ENCODE results near the gene MON1A.

MON1A gene

DNA sequence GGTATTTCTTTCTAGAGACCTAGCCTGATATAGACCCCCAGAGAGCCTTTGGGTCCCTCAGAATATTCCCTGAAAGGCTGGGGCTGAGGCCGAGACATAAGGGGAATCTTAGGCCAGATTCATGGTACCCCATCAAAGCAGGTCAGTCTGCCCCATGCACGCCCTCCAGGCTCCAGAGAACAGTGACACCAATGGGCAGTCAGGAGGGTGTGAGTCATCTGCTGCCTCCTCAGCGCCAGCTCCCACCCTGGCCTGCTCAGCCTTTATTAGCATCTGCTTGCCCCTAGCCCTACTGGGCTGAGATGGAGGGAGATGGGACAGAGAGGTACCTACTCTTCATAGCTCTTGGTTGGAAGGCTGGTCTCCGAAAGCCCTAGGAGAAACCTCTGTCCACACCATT is 45.6 kb downstream of the MON1A start:
- TF ChIP-seq FOXP2 (optimal IDR thresholded peaks at IDR 0.05; ENCODE audit: borderline replicate concordance, extremely low read depth, extremely low read length, insufficient read depth), result no peak
- no peak for TF ChIP-seq SIN3A (IDR thresholded peaks at IDR 0.05; ENCODE audit: borderline replicate concordance, insufficient read depth, low read length)
- no peak for TF ChIP-seq POLR2AphosphoS5 (IDR thresholded peaks at IDR 0.05; ENCODE audit: low read depth, low read length)
- TF ChIP-seq, protein P1, sequence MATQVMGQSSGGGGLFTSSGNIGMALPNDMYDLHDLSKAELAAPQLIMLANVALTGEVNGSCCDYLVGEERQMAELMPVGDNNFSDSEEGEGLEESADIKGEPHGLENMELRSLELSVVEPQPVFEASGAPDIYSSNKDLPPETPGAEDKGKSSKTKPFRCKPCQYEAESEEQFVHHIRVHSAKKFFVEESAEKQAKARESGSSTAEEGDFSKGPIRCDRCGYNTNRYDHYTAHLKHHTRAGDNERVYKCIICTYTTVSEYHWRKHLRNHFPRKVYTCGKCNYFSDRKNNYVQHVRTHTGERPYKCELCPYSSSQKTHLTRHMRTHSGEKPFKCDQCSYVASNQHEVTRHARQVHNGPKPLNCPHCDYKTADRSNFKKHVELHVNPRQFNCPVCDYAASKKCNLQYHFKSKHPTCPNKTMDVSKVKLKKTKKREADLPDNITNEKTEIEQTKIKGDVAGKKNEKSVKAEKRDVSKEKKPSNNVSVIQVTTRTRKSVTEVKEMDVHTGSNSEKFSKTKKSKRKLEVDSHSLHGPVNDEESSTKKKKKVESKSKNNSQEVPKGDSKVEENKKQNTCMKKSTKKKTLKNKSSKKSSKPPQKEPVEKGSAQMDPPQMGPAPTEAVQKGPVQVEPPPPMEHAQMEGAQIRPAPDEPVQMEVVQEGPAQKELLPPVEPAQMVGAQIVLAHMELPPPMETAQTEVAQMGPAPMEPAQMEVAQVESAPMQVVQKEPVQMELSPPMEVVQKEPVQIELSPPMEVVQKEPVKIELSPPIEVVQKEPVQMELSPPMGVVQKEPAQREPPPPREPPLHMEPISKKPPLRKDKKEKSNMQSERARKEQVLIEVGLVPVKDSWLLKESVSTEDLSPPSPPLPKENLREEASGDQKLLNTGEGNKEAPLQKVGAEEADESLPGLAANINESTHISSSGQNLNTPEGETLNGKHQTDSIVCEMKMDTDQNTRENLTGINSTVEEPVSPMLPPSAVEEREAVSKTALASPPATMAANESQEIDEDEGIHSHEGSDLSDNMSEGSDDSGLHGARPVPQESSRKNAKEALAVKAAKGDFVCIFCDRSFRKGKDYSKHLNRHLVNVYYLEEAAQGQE (IDR thresholded peaks at IDR 0.05; ENCODE audit: insufficient read depth in 1 of 2, low read depth in 2 of 2, low read length in 2 of 2), result no peak
- no peak for TF ChIP-seq TAF1 (IDR thresholded peaks at IDR 0.05; ENCODE audit: borderline replicate concordance, insufficient read depth, low read length)

DNA sequence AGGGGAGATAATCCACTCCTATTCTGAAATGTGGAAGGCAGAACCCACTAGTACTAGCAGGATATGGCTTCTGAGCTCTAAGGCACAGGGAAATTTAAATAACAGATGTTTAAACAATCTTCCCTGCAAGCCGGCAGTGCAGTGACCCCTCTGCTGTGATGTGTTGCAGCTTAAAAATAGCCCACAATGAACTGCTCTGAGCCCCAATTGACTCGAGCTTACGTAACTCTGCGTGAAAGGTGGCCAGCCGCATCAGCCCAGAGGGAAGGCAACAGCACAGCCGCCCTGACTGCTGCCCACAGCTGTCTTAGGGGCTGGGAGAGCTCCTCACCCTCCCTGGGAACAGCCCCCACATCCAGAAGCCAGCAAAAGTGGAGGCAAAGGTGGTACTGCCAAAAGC is 47.4 kb downstream of the MON1A start:
- no peak for TF ChIP-seq POLR2AphosphoS5 (IDR thresholded peaks at IDR 0.05; ENCODE audit: low read depth, low read length)
- no peak for TF ChIP-seq FOXP2 (optimal IDR thresholded peaks at IDR 0.05; ENCODE audit: borderline replicate concordance, extremely low read depth, extremely low read length, insufficient read depth)
- no peak for TF ChIP-seq SIN3A (IDR thresholded peaks at IDR 0.05; ENCODE audit: borderline replicate concordance, insufficient read depth, low read length)
- TF ChIP-seq, protein P1 (IDR thresholded peaks at IDR 0.05; ENCODE audit: insufficient read depth in 1 of 2, low read depth in 2 of 2, low read length in 2 of 2), result no peak
- no peak for TF ChIP-seq TAF1 (IDR thresholded peaks at IDR 0.05; ENCODE audit: borderline replicate concordance, insufficient read depth, low read length)

DNA sequence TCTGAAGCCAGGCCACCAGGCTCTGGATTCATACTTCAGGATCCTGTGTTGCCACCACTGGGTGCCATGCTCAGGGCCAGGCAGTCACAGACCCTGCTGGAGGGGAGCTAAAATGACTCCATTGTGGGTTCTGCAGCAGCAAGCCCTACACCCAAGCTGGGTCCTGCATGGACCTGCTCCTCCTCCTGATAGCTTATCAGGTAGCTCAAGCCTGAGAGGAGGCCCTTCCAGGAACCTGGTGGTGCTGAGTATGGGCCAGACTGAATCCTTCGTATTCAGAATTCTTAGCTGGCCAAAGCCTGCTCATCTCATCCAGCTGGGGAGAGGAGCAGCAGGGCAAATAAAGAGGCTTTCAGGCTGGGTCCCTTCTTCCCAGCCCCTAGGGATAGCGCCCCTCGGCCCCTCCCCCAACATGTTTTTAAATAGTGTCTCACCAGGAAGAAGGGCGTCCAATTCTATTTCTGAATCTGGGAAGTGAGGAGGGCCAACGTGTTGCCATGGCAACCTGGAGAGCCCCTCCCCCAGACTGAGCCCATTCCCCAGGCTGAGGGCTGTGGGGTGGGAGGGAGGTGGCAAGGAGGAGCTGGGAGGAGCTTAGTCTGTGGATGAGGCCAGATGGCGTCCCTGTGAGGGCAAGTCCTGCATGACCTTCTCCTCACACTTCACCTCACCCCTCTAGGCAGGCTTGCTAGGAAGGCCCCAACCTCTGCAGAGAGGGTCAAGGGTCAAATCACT is 48.9 kb downstream of the MON1A start:
- TF ChIP-seq, protein P1 (IDR thresholded peaks at IDR 0.05; ENCODE audit: insufficient read depth in 1 of 2, low read depth in 2 of 2, low read length in 2 of 2), result no peak
- TF ChIP-seq SIN3A (IDR thresholded peaks at IDR 0.05; ENCODE audit: borderline replicate concordance, insufficient read depth, low read length), result no peak
- no peak for TF ChIP-seq POLR2AphosphoS5 (IDR thresholded peaks at IDR 0.05; ENCODE audit: low read depth, low read length)
- no peak for TF ChIP-seq TAF1 (IDR thresholded peaks at IDR 0.05; ENCODE audit: borderline replicate concordance, insufficient read depth, low read length)
- no peak for TF ChIP-seq FOXP2 (optimal IDR thresholded peaks at IDR 0.05; ENCODE audit: borderline replicate concordance, extremely low read depth, extremely low read length, insufficient read depth)

DNA sequence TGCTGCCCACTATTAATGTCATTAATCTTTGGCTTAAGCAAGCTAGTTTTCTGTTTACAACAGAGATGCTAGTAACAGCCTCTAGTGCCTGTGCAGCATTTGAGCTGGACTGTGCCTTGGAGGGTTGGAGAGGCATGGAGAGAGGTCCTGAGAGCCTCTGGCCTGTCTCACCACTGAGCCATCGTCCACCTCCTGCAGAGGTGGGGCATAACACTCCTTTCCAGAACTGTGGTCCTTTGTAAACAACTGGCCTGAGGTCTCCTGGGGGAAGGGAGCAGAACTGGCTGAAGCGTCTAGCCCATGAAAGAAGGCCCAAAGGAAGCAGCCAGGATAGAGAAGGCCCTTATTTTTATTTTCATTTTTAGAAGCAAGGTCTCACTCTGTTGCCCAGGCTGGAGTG is 49.9 kb downstream of the MON1A start:
- TF ChIP-seq SIN3A (IDR thresholded peaks at IDR 0.05; ENCODE audit: borderline replicate concordance, insufficient read depth, low read length) (no peak), TAF1 (IDR thresholded peaks at IDR 0.05; ENCODE audit: borderline replicate concordance, insufficient read depth, low read length) (no peak), POLR2AphosphoS5 (IDR thresholded peaks at IDR 0.05; ENCODE audit: low read depth, low read length) (no peak), FOXP2 (optimal IDR thresholded peaks at IDR 0.05; ENCODE audit: borderline replicate concordance, extremely low read depth, extremely low read length, insufficient read depth) (no peak)
- TF ChIP-seq, protein P1 (IDR thresholded peaks at IDR 0.05; ENCODE audit: insufficient read depth in 1 of 2, low read depth in 2 of 2, low read length in 2 of 2), result no peak

Measured in PFSK-1 (cell line).